C4-2B (cell line): ENCODE results near the gene ENPP6.
"Not testable (repeated sequence)": the region's sequence is repeated elsewhere in the genome, so short reads cannot be mapped to it uniquely, and the experiment has no call there.

Experiments used
- H3K27ac ChIP-seq: fragments of 450-650 bp; 2 replicates; pipeline ENCODE4 v1.5.1; 2017
- CTCF ChIP-seq: fragments of 450-650 bp; conservative IDR thresholded peaks from 2 replicates; pipeline ENCODE4 v1.5.1; 2017; ENCODE audit warnings: mild to moderate bottlenecking
- ZFX ChIP-seq: fragments of 450-650 bp; IDR thresholded peaks from 2 replicates; pipeline ENCODE4 v1.6.1; 2017

ENPP6 gene

GRCh38 chr4:184062769-184063168 is 154.9 kb downstream of the ENPP6 start:
- TF ChIP-seq ZFX: no peak
- TF ChIP-seq CTCF: no peak
- no peak overlapping the region for H3K27ac ChIP-seq

GRCh38 chr4:184061582-184061981 is 156.1 kb downstream of the ENPP6 start:
- no peak overlapping the region for H3K27ac ChIP-seq
- no peak for TF ChIP-seq ZFX
- no peak for TF ChIP-seq CTCF

GRCh38 chr4:184059099-184059498 is 158.6 kb downstream of the ENPP6 start:
- TF ChIP-seq ZFX: no peak
- no peak for TF ChIP-seq CTCF
- no peak overlapping the region for H3K27ac ChIP-seq

- TF ChIP-seq ZFX (no peak), CTCF (no peak)
- H3K27ac ChIP-seq: no peak overlapping the region
Measured at GRCh38 chr4:184058026-184058425, 159.6 kb downstream of the ENPP6 start.

- no peak overlapping the region for H3K27ac ChIP-seq
- TF ChIP-seq ZFX (no peak), CTCF (no peak)
Measured at GRCh38 chr4:184056877-184057276, 160.8 kb downstream of the ENPP6 start.

- H3K27ac ChIP-seq: no peak overlapping the region
- TF ChIP-seq CTCF: no peak
- TF ChIP-seq ZFX: no peak
Measured at GRCh38 chr4:184053434-184053833, 164.2 kb downstream of the ENPP6 start.

GRCh38 chr4:184052616-184053015 is 165.1 kb downstream of the ENPP6 start:
- no peak for TF ChIP-seq CTCF
- TF ChIP-seq ZFX: no peak
- no peak overlapping the region for H3K27ac ChIP-seq

GRCh38 chr4:184051262-184051661 is 166.4 kb downstream of the ENPP6 start:
- not testable (repeated sequence) for H3K27ac ChIP-seq
